ENCODE measurements around the gene DDAH1.

DDAH1 gene

GRCh38 chr1:85428471-85429089 is 36.4 kb downstream of the DDAH1 start:
- no peaks in the 10 kb centered on the region for H3K36me3 Mint-ChIP-seq
- no peak overlapping the region for H3K27ac Mint-ChIP-seq
- peaks cover 9% of the 10 kb centered on the region for H3K27me3 Mint-ChIP-seq
- H3K4me3 Mint-ChIP-seq: no peak overlapping the region
- no peaks in the 10 kb centered on the region for H3K4me1 Mint-ChIP-seq
- H3K9me3 Mint-ChIP-seq: no peaks in the 10 kb centered on the region

- no peak overlapping the region for H3K4me3 Mint-ChIP-seq
- H3K27me3 Mint-ChIP-seq: peaks cover 12% of the 10 kb centered on the region
- no peak overlapping the region for H3K27ac Mint-ChIP-seq
- no peaks in the 10 kb centered on the region for H3K4me1 Mint-ChIP-seq
- no peaks in the 10 kb centered on the region for H3K9me3 Mint-ChIP-seq
- no peaks in the 10 kb centered on the region for H3K36me3 Mint-ChIP-seq
These were observed 37.1 kb downstream of the DDAH1 start for GRCh38 chr1:85427849-85428248.

- Mint-ChIP-seq H3K27me3 (peaks cover 11% of the 10 kb centered on the region), H3K4me1 (no peaks in the 10 kb centered on the region), H3K27ac (no peak overlapping the region), H3K4me3 (no peak overlapping the region), H3K36me3 (no peaks in the 10 kb centered on the region), H3K9me3 (no peaks in the 10 kb centered on the region)
These were observed 37.6 kb downstream of the DDAH1 start for GRCh38 chr1:85427331-85427730.

DNA sequence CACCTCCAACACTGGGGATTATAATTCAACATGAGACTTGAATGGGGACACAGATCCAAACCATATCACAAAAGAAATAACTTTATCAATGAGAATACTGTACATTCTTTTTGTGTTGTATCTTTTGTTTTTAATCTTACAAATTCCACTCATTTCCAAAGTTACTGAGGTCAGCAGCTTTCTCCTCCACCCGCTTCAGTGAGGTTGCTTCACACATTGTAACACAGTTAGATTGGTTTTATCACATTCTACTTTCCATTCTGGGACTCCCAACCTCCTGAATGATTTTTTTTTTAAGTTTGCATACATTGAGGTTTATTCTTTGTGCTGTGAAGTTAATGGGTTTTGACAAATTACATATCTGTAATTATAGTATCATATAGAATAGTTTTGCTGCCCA is 43.8 kb downstream of the DDAH1 start:
- peaks cover 11% of the 10 kb centered on the region for H3K27me3 Mint-ChIP-seq
- H3K4me3 Mint-ChIP-seq: no peak overlapping the region
- H3K4me1 Mint-ChIP-seq: no peaks in the 10 kb centered on the region
- peaks cover 6% of the 10 kb centered on the region for H3K9me3 Mint-ChIP-seq
- no peak overlapping the region for H3K27ac Mint-ChIP-seq
- H3K36me3 Mint-ChIP-seq: peaks cover 3% of the 10 kb centered on the region

DNA sequence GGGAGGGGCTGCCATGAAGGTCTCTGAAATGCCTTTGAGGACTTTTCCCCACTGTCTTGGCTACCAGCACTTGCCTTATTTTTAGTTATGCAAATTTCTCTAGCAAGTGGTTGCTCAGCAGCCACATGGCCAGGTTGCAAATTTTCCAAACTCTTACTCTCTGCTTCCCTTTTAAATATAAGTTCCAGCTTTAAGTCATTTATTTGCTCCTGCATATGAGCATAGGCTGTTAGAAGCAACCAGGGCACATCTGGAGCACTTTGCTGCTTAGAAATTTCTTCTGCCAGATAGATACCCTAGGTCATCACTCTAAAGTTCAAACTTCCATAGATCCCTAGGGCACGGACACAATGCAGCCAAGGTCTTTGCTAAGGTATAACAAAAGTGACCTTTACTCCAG is 44.8 kb downstream of the DDAH1 start:
- Mint-ChIP-seq H3K9me3 (peaks cover 6% of the 10 kb centered on the region), H3K27ac (no peak overlapping the region), H3K36me3 (peaks cover 3% of the 10 kb centered on the region), H3K4me3 (no peak overlapping the region), H3K27me3 (peaks cover 8% of the 10 kb centered on the region), H3K4me1 (no peaks in the 10 kb centered on the region)

DNA sequence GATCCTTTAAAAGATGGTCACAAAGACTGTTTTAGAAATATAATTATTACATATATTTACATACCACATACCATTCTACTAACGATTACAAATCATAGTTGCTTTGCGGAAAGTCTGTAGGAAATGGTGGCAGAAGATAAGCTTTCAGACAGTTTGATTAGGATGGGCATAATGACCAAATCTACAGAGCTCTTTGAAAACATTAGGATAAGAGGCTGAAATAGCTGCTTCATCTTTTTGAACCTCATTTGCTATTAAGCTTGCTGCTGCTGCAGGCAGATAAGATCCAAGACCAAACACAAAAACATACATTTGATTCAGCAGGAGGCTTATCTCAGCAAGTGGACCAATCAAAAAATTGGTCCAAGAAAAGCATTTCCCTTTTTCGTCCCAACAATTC is 47.1 kb downstream of the DDAH1 start:
- Mint-ChIP-seq H3K36me3 (peaks cover 3% of the 10 kb centered on the region), H3K27ac (no peak overlapping the region), H3K9me3 (peaks cover 6% of the 10 kb centered on the region), H3K4me3 (no peak overlapping the region), H3K4me1 (no peaks in the 10 kb centered on the region), H3K27me3 (peaks cover 2% of the 10 kb centered on the region)

- Mint-ChIP-seq H3K9me3 (peaks cover 6% of the 10 kb centered on the region), H3K4me3 (no peak overlapping the region), H3K36me3 (peaks cover 3% of the 10 kb centered on the region), H3K4me1 (no peaks in the 10 kb centered on the region), H3K27me3 (peaks cover 2% of the 10 kb centered on the region), H3K27ac (no peak overlapping the region)
These were observed 47.9 kb downstream of the DDAH1 start for GRCh38 chr1:85417017-85417416.

DNA sequence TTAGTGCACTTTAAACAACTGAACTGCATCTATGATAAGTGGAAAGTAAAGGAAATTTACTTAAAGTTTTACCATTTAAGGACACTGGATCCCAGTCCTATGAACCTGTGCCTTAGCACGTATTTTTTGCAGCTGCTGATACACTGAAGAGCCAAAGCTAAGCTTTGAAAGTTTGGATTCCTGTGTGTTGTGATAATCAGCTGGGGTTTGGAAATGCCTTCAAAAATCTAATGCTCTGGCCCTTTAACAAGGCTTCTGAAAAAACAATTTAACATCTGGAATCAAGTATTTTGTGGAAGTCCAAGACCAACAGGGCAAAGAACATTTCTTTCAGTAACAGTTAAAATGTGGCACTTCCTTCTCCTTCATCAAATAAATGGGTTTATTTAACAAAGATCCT is 51.8 kb downstream of the DDAH1 start:
- H3K9me3 Mint-ChIP-seq: no peaks in the 10 kb centered on the region
- H3K4me3 Mint-ChIP-seq: no peak overlapping the region
- H3K36me3 Mint-ChIP-seq: no peaks in the 10 kb centered on the region
- no peak overlapping the region for H3K27ac Mint-ChIP-seq
- no peaks in the 10 kb centered on the region for H3K4me1 Mint-ChIP-seq
- H3K27me3 Mint-ChIP-seq: peaks cover 4% of the 10 kb centered on the region

- H3K36me3 Mint-ChIP-seq: no peaks in the 10 kb centered on the region
- H3K4me3 Mint-ChIP-seq: no peak overlapping the region
- H3K27me3 Mint-ChIP-seq: peaks cover 2% of the 10 kb centered on the region
- no peak overlapping the region for H3K27ac Mint-ChIP-seq
- no peaks in the 10 kb centered on the region for H3K4me1 Mint-ChIP-seq
- H3K9me3 Mint-ChIP-seq: no peaks in the 10 kb centered on the region
These were observed 53.2 kb downstream of the DDAH1 start for GRCh38 chr1:85411567-85412305.

DNA sequence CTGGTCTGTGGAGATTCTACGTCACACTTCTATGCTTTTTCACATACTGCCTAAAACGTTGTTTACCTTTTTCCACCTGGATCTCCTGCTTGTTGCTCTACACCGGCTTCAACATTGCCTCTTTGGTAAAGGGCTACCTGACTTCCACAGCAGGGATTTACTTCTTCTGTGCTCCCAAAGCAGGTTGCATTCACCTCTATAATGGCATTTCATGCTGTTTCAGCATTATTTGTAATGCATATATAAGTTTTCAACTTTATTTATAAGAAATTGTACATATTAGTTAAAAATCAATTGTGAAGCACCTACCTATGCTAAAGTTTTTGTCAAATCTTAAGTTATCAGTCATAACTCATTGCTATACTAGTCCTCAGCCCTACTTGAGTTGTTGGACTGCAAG is 55.4 kb downstream of the DDAH1 start:
- H3K27me3 Mint-ChIP-seq: peaks cover 2% of the 10 kb centered on the region
- no peak overlapping the region for H3K27ac Mint-ChIP-seq
- H3K9me3 Mint-ChIP-seq: no peaks in the 10 kb centered on the region
- H3K4me1 Mint-ChIP-seq: no peaks in the 10 kb centered on the region
- H3K4me3 Mint-ChIP-seq: no peak overlapping the region
- no peaks in the 10 kb centered on the region for H3K36me3 Mint-ChIP-seq

GRCh38 chr1:85407746-85408377 is 57.1 kb downstream of the DDAH1 start:
- no peaks in the 10 kb centered on the region for H3K9me3 Mint-ChIP-seq

DNA sequence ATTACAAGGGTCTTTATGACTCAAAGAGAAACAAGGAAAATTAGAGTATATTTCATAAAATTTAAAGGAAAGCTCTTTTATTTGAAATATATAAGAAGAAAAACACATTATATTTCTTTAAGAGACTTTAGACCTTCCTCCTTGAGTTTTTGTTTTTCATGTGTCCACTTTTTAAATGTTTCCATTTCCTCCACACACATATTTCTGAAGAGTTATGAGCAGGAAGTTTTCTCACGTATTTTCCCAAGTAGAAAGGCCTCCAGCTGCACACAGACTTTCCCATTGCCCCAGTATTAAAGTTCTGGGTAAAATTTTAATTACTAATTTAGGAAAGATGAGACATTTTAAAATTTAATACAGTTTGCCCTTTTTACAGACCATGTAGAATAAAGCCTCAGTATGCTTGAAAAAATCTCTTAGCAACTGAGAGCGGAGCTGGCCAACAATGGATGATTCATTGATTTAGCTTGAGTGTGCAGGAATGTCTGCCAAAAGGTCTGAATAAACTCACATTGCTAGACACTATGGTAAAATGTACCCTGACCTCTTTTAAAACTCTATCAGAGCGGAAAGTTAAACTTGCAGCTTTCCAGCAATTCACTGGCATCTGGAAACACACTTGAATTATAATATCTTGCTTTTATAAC is 57.9 kb downstream of the DDAH1 start:
- Mint-ChIP-seq H3K9me3 (no peaks in the 10 kb centered on the region), H3K27ac (no peak overlapping the region), H3K36me3 (no peaks in the 10 kb centered on the region), H3K27me3 (peaks cover 2% of the 10 kb centered on the region), H3K4me1 (no peaks in the 10 kb centered on the region), H3K4me3 (no peak overlapping the region)

More at GRCh38 chr1:85407746-85408377, 57.1 kb downstream of the DDAH1 start:
- H3K4me3 Mint-ChIP-seq: no peak overlapping the region
- H3K27me3 Mint-ChIP-seq: peaks cover 2% of the 10 kb centered on the region
- H3K36me3 Mint-ChIP-seq: no peaks in the 10 kb centered on the region
- H3K27ac Mint-ChIP-seq: no peak overlapping the region
- H3K4me1 Mint-ChIP-seq: no peaks in the 10 kb centered on the region

DNA sequence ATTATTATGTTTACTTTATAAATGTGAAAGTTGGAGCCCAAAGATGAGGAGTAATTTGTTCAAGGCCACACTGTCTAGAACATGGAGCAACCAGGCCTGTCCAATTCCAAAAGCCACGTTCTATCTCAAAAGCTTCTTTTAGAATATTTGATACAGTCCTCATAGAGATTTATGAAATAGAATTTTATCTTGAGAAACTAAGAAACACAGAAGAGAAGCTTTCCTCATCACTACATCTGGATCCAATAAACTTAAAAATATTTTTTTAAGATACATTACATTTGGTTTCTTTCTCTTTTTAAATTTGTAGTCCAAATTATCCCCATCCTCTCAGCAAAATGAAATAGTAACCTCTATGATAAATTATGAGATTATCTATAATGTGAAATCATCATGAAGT is 58.9 kb downstream of the DDAH1 start:
- Mint-ChIP-seq H3K27ac (no peak overlapping the region), H3K9me3 (no peaks in the 10 kb centered on the region), H3K4me1 (no peaks in the 10 kb centered on the region), H3K36me3 (no peaks in the 10 kb centered on the region), H3K4me3 (no peak overlapping the region), H3K27me3 (peaks cover 2% of the 10 kb centered on the region)

DNA sequence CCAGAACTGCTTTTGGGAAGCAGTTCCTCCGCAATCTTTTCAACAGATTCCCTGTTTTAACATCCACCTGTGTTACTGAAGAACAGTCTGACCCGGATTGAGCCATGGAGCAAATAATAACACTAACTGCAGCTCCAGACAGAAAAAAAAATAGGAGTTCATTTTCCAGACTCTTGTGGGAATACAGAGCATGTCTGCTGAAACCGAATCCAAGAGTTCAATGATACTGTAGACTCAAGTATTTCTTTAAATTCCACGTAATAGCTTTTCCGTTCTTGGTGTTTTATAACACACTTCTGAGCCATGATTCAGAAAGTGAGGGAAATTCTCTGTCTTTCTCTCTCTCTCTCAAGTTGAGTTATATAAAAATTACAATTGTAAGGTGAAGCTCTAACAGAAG is 60.6 kb downstream of the DDAH1 start:
- no peaks in the 10 kb centered on the region for H3K4me1 Mint-ChIP-seq
- H3K4me3 Mint-ChIP-seq: no peak overlapping the region
- H3K9me3 Mint-ChIP-seq: no peaks in the 10 kb centered on the region
- H3K27ac Mint-ChIP-seq: no peak overlapping the region
- peaks cover under 1% of the 10 kb centered on the region for H3K27me3 Mint-ChIP-seq
- H3K36me3 Mint-ChIP-seq: no peaks in the 10 kb centered on the region

GRCh38 chr1:85398391-85399064 is 66.4 kb downstream of the DDAH1 start:
- Mint-ChIP-seq H3K27ac (no peak overlapping the region), H3K9me3 (no peaks in the 10 kb centered on the region), H3K36me3 (no peaks in the 10 kb centered on the region), H3K4me1 (no peaks in the 10 kb centered on the region), H3K4me3 (no peak overlapping the region), H3K27me3 (no peaks in the 10 kb centered on the region)
